Measurements from ENCODE around the gene MEGF11. TPM values are rescaled to one million over a fixed set of nuclear protein-coding genes. Genes with fewer than 3 reads are reported as not detected.

Gene MEGF11
- total RNA-seq, 1 experiment from 2014 or later = 2.3 TPM

GRCh38 chr15:66094331-66094730 is 159.2 kb downstream of the MEGF11 start:
- ChIA-PET CTCF (no interaction called here), RAD21 (ENCODE audit: low non-redundant PET in 1 of 2, low total read pairs in 2 of 2, uncharacterized antibody in 2 of 2, unreplicated experiment in 2 of 2) (no interaction called here), POLR2A (no interaction called here)
- Histone ChIP-seq H4K20me1 (ENCODE audit: insufficient read depth) (no peaks in the 10 kb centered on the region), H3K79me2 (ENCODE audit: insufficient read depth, low read length) (no peaks in the 10 kb centered on the region), H3K9me2 (ENCODE audit: insufficient read depth) (no peaks in the 10 kb centered on the region), H3K36me3 (ENCODE audit: control insufficient read depth in 1 of 2, insufficient read depth in 2 of 2, low read length in 2 of 2) (no peaks in the 10 kb centered on the region), H3K9me3 (ENCODE audit: control insufficient read depth in 1 of 2, insufficient read depth in 1 of 2, low read depth in 1 of 2, low read length in 2 of 2) (no peaks in the 10 kb centered on the region), H3K27me3 (ENCODE audit: insufficient read depth, low read length) (no peaks in the 10 kb centered on the region), H2AFZ (ENCODE audit: low read depth, low read length, poor library complexity, severe bottlenecking) (no peak overlapping the region), H3K4me3 (replicated peaks in 1 of 2; ENCODE audit: low read depth in 1 of 2, low read length in 2 of 2) (no peak overlapping the region), H3K9ac (ENCODE audit: low read length) (no peak overlapping the region), H3K4me2 (ENCODE audit: low read length) (no peak overlapping the region), H3K27ac (ENCODE audit: low read depth, low read length) (no peak overlapping the region), H3K4me1 (ENCODE audit: control insufficient read depth in 1 of 2, insufficient read depth in 2 of 2, low read length in 2 of 2) (no peaks in the 10 kb centered on the region)
- ATAC-seq = no peak
- no peak for DNase-seq (ENCODE audit: low read depth, low spot score)
- no peak for TF ChIP-seq JUND (IDR thresholded peaks at IDR 0.05)
- no peak for TF ChIP-seq EZH2 (IDR thresholded peaks at IDR 0.05)
- no peak for TF ChIP-seq POLR2A (IDR thresholded peaks at IDR 0.05; ENCODE audit: borderline replicate concordance, extremely low read depth, insufficient read depth, insufficient read length)
- no peak for TF ChIP-seq MAX (IDR thresholded peaks at IDR 0.05)
- TF ChIP-seq ELF1 (IDR thresholded peaks at IDR 0.05; ENCODE audit: borderline replicate concordance, low read depth) = no peak
- TF ChIP-seq ZFX (IDR thresholded peaks at IDR 0.05) = no peak
- TF ChIP-seq CEBPB (IDR thresholded peaks at IDR 0.05; ENCODE audit: low read depth) = no peak
- intact Hi-C loops (cut with micrococcal nuclease) = no loop called here
- no TSS peak for BruUV-seq (replicated peaks)

DNA sequence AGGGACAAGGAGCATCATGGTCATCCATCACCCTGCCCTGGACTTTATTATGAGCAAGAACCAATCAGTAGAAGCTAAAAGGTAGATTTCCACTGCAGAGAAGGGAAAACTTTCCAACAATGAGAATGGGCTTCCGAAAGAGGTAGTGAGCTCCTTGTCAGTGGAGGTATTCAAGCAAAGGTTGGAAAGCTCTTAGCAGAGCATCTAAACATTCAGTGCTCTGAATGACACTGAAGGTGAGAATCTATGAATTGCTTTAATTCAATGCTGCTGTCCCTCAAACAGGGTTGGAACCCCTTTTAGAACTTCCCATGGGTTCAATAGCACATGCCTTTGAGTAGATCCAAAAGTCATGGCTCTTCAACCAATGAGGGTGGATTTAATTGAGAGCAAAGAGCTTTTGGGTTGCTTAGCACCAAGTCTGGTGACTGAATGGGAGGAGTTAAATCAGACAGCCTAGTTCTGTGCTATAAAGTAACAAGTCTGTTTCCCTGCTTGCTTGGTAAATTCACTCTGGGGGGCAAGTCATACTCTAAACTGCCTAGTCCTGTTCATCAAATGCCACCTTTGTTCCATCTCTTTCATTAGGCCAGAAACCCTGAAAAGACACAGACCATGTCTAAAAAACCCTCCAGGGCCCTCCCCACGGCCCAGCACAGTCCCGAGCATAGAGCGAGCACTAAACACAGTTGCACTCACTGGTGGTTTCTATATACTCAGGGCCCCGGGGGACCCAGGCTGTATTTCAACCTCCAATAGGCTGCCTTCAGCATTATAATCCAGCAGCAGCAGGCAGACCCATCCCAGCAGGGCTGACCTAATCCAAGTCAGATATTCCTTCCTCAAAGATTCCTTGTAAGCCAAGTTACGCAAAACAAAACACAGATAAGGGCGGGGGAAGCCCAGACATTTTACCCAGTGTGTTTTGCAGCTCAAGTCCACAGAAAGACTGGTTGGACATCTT is 161.2 kb downstream of the MEGF11 start:
- no peak overlapping the region for H3K27ac ChIP-seq (ENCODE audit: low read depth, low read length)
- TF ChIP-seq, protein P1, sequence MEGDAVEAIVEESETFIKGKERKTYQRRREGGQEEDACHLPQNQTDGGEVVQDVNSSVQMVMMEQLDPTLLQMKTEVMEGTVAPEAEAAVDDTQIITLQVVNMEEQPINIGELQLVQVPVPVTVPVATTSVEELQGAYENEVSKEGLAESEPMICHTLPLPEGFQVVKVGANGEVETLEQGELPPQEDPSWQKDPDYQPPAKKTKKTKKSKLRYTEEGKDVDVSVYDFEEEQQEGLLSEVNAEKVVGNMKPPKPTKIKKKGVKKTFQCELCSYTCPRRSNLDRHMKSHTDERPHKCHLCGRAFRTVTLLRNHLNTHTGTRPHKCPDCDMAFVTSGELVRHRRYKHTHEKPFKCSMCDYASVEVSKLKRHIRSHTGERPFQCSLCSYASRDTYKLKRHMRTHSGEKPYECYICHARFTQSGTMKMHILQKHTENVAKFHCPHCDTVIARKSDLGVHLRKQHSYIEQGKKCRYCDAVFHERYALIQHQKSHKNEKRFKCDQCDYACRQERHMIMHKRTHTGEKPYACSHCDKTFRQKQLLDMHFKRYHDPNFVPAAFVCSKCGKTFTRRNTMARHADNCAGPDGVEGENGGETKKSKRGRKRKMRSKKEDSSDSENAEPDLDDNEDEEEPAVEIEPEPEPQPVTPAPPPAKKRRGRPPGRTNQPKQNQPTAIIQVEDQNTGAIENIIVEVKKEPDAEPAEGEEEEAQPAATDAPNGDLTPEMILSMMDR (IDR thresholded peaks at IDR 0.05 in 2 of 3, conservative IDR thresholded peaks at IDR 0.05 in 1 of 3; ENCODE audit: borderline replicate concordance in 1 of 3, insufficient read depth in 1 of 3, low read depth in 2 of 3, low read length in 2 of 3) = no peak
- no peak for TF ChIP-seq YY1 (IDR thresholded peaks at IDR 0.05; ENCODE audit: extremely low read depth, insufficient replicate concordance, low read depth, low read length)
- no peak for TF ChIP-seq SRF (IDR thresholded peaks at IDR 0.05; ENCODE audit: low read depth)
- no peak for TF ChIP-seq EZH2phosphoT487 (IDR thresholded peaks at IDR 0.05; ENCODE audit: borderline replicate concordance)
- no peaks in the 10 kb centered on the region for H3K27me3 ChIP-seq (ENCODE audit: insufficient read depth, low read length)
- H3K9ac ChIP-seq (ENCODE audit: low read length) = no peak overlapping the region
- H2AFZ ChIP-seq (ENCODE audit: low read depth, low read length, poor library complexity, severe bottlenecking) = no peak overlapping the region
- ChIA-PET CTCF (no interaction called here), RAD21 (ENCODE audit: low non-redundant PET in 1 of 2, low total read pairs in 2 of 2, uncharacterized antibody in 2 of 2, unreplicated experiment in 2 of 2) (no interaction called here), POLR2A (no interaction called here)
- H3K36me3 ChIP-seq (ENCODE audit: control insufficient read depth in 1 of 2, insufficient read depth in 2 of 2, low read length in 2 of 2) = no peaks in the 10 kb centered on the region
- DNase-seq (ENCODE audit: low read depth, low spot score) (no peak), ATAC-seq (no peak)
- H3K79me2 ChIP-seq (ENCODE audit: insufficient read depth, low read length) = no peaks in the 10 kb centered on the region
- no TSS peak for BruUV-seq (replicated peaks)
- no peak overlapping the region for H3K4me3 ChIP-seq (replicated peaks in 1 of 2; ENCODE audit: low read depth in 1 of 2, low read length in 2 of 2)
- H3K9me2 ChIP-seq (ENCODE audit: insufficient read depth) = no peaks in the 10 kb centered on the region
- no peaks in the 10 kb centered on the region for H3K4me1 ChIP-seq (ENCODE audit: control insufficient read depth in 1 of 2, insufficient read depth in 2 of 2, low read length in 2 of 2)
- H3K4me2 ChIP-seq (ENCODE audit: low read length) = no peak overlapping the region
- no peaks in the 10 kb centered on the region for H3K9me3 ChIP-seq (ENCODE audit: control insufficient read depth in 1 of 2, insufficient read depth in 1 of 2, low read depth in 1 of 2, low read length in 2 of 2)
- intact Hi-C loops (cut with micrococcal nuclease) = no loop called here
- H4K20me1 ChIP-seq (ENCODE audit: insufficient read depth) = no peaks in the 10 kb centered on the region
